Smooth muscle cell of the brain vasculature (primary cell): ENCODE results near the gene PCDHGB6.
"Not testable (repeated sequence)": the region's sequence is repeated elsewhere in the genome, so short reads cannot be mapped to it uniquely, and the experiment has no call there.

Experiments
- DNase-seq: peaks from one replicate; pipeline ENCODE4 v3.0.0-alpha.2; 2012; ENCODE audit warnings: low read depth, low spot score

Gene PCDHGB6

DNA sequence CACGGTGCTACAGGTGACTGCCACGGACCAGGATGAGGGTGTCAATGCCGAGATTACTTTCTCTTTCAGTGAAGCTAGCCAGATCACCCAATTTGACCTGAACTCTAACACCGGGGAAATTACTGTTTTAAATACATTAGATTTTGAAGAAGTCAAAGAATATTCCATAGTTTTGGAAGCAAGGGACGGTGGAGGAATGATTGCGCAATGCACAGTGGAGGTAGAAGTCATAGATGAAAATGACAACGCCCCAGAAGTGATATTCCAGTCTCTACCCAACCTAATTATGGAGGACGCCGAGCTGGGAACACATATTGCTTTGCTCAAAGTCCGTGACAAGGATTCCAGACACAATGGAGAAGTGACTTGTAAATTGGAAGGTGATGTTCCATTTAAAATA, 19.2 kb upstream of the PCDHGB6 start:
- DNase-seq = no peak

DNA sequence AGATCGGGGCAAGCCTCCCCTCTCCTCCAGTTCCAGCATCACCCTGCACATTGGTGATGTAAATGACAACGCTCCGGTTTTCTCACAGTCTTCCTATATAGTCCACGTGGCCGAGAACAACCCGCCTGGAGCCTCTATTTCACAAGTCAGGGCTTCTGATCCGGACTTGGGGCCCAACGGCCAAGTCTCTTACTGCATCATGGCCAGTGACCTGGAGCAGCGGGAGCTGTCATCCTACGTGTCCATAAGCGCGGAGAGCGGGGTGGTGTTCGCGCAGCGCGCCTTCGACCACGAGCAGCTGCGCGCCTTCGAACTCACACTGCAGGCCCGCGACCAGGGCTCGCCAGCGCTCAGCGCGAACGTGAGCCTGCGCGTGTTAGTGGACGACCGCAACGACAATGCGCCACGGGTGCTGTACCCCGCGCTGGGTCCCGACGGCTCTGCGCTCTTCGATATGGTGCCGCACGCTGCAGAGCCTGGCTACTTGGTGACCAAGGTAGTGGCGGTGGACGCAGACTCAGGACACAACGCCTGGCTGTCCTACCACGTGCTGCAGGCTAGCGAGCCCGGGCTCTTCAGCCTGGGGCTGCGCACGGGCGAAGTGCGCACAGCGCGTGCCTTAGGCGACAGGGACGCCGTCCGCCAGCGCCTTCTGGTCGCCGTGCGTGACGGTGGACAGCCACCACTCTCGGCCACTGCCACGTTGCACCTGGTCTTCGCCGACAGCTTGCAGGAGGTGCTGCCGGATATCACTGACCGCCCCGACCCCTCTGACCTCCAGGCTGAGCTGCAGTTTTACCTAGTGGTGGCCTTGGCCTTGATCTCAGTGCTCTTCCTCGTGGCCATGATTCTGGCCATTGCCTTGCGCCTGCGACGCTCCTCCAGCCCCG, 18.4 kb upstream of the PCDHGB6 start:
- DNase-seq = no peak

DNA sequence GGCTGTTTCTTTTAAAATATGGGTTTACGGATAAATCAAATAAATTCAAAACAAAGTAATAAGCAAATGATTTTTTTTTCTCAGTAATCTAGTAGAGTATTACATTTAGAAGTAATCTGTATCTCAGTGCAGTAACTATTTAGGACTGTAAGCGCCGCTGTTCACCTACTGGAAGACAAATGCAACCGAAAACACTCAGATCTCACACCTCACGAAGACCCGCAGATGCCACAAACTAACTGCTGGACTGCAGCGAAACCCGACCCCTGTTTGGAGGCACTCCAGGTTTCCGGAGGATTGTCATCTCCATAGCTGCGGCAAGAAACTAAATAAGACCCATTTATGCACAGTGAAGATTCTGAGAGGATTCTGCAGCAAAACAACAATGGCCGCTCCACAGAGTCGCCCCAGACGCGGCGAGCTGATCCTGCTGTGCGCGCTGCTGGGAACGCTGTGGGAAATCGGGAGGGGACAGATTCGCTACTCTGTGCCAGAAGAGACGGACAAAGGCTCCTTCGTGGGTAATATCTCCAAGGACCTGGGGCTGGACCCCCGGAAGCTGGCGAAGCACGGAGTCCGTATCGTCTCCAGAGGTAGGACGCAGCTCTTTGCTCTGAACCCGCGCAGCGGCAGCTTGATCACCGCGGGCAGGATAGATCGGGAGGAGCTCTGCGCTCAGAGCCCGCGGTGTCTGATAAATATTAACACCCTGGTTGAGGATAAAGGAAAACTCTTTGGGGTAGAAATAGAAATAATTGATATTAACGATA, 15.2 kb upstream of the PCDHGB6 start, which contains the start of gene PCDHGA8:
PCDHGA8 (plus strand) TSS at position 205 of the 770 bp plus-strand sequence; CDS start at position 386, 181 bp downstream.
- no peak for DNase-seq

DNA sequence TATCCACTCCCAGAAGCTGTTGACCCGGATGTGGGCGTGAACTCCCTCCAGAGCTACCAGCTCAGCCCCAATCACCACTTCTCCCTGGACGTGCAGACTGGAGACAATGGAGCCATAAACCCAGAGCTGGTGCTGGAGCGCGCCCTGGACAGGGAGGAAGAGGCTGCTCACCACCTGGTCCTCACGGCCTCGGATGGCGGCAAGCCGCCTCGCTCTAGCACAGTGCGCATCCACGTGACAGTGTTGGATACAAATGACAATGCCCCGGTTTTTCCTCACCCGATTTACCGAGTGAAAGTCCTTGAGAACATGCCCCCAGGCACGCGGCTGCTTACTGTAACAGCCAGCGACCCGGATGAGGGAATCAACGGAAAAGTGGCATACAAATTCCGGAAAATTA, 14.6 kb upstream of the PCDHGB6 start:
- DNase-seq = no peak

DNA sequence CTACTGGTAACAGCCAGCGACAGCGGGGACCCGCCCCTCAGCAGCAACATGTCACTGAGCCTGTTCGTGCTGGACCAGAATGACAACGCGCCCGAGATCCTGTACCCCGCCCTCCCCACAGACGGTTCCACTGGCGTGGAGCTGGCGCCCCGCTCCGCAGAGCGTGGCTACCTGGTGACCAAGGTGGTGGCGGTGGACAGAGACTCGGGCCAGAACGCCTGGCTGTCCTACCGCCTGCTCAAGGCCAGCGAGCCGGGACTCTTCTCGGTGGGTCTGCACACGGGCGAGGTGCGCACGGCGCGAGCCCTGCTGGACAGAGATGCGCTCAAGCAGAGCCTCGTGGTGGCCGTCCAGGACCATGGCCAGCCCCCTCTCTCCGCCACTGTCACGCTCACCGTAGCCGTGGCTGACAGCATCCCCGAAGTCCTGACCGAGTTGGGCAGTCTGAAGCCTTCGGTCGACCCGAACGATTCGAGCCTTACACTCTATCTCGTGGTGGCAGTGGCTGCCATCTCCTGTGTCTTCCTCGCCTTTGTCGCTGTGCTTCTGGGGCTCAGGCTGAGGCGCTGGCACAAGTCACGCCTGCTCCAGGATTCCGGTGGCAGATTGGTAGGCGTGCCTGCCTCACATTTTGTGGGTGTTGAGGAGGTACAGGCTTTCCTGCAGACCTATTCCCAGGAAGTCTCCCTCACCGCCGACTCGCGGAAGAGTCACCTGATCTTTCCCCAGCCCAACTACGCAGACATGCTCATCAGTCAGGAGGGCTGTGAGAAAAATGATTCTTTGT, 13.2 kb upstream of the PCDHGB6 start:
- DNase-seq = not testable (repeated sequence)

DNA sequence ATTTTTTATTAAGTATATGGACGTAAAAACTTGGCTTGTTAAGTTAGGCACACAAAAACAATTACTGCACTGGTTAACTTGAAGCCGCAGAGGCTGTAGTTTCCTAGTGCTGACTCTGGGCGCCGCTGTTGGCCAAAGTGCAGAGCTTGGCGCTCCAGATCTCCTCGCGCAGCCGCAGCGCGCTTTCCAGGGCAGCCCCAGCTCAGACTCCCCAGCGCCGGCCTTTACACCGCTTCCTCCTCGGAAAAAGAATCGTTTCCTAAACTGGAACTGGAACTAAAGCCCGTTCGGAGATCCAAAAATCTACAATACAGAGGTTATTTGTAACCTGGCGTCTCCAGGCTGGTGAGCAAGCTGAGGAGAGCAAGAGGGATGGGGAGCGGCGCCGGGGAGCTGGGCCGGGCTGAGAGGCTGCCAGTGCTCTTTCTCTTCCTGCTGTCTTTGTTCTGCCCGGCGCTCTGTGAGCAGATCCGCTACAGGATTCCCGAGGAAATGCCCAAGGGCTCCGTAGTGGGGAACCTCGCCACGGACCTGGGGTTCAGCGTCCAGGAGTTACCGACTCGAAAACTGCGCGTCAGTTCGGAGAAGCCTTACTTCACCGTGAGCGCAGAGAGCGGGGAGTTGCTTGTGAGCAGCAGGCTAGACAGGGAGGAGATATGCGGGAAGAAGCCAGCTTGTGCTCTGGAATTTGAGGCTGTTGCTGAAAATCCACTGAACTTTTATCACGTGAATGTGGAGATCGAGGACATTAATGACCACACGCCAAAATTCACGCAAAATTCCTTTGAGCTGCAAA, 9.9 kb upstream of the PCDHGB6 start, which contains the start of gene PCDHGB5:
PCDHGB5 (plus strand) TSS at position 192 of the 796 bp plus-strand sequence; CDS start at position 373, 181 bp downstream.
- DNase-seq = not testable (repeated sequence)

DNA sequence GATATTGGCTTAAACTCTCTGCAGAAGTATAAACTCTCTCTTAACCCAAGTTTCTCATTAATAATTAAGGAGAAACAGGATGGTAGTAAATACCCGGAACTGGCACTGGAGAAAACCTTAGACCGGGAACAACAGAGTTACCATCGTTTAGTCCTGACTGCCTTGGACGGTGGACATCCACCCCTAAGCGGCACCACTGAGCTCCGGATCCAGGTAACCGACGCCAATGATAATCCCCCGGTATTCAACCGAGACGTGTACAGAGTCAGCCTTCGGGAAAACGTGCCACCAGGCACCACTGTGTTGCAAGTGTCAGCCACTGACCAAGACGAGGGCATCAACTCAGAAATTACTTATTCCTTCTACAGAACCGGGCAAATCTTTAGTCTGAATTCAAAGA, 9.2 kb upstream of the PCDHGB6 start:
- DNase-seq = no peak

DNA sequence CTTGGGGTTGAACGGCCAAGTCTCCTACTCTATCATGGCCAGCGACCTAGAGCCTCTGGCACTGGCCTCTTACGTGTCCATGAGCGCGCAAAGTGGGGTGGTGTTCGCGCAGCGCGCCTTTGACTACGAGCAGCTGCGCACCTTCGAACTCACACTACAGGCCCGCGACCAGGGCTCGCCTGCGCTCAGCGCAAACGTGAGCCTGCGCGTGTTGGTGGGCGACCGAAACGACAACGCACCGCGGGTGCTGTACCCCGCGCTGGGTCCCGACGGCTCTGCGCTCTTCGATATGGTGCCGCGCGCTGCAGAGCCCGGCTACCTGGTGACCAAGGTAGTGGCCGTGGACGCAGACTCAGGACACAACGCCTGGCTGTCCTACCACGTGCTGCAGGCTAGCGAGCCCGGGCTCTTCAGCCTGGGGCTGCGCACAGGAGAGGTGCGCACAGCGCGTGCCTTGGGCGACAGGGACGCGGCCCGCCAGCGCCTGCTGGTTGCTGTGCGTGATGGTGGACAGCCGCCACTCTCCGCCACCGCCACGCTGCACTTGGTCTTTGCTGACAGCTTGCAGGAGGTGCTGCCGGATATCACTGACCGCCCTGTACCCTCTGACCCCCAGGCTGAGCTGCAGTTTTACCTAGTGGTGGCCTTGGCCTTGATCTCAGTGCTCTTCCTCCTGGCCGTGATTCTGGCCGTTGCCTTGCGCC, 8.1 kb upstream of the PCDHGB6 start:
- DNase-seq = no peak

DNA sequence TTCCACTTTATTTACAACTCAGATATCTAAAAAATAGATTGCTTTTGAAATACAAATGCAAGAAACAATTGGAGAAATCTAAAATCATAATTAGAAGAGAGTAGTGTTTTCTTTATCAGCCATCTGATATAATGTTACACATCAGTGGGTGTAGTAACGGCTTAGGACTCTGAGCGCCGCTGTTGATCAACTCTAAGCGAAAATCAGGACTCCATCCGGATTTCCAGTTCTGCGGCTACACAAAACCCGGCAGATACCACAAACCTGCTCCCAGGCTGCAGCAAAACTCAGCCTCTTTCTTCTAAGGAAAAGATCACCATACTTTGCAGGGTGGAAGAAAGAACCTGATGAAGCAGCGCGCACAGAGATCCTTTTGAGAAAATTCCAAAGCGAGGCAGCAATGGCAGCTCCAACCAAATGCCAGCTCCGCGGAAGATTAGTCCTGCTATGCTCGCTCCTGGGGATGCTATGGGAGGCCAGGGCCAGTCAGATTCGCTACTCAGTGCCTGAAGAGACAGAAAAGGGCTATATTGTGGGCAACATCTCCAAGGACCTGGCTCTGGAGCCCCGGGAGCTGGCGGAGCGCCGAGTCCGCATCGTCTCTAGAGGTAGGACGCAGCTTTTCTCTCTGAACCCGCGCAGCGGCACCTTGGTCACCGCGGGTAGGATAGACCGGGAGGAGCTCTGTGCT, 5.1 kb upstream of the PCDHGB6 start, which contains the start of gene PCDHGA9:
PCDHGA9 (plus strand) TSS at position 226 of the 691 bp plus-strand sequence; CDS start at position 401, 175 bp downstream.
- no peak for DNase-seq

DNA sequence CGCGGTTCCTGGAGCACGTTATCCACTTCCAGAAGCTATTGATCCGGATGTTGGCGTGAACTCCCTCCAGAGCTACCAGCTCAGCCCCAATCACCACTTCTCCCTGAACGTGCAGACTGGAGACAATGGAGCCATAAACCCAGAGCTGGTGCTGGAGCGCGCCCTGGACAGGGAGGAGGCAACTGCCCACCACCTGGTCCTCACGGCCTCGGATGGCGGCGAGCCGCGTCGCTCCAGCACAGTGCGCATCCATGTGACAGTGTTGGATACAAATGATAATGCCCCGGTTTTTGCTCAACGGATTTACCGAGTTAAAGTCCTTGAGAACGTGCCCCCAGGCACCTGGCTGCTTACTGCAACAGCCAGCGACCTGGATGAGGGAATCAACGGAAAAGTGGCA, 4.4 kb upstream of the PCDHGB6 start:
- no peak for DNase-seq

DNA sequence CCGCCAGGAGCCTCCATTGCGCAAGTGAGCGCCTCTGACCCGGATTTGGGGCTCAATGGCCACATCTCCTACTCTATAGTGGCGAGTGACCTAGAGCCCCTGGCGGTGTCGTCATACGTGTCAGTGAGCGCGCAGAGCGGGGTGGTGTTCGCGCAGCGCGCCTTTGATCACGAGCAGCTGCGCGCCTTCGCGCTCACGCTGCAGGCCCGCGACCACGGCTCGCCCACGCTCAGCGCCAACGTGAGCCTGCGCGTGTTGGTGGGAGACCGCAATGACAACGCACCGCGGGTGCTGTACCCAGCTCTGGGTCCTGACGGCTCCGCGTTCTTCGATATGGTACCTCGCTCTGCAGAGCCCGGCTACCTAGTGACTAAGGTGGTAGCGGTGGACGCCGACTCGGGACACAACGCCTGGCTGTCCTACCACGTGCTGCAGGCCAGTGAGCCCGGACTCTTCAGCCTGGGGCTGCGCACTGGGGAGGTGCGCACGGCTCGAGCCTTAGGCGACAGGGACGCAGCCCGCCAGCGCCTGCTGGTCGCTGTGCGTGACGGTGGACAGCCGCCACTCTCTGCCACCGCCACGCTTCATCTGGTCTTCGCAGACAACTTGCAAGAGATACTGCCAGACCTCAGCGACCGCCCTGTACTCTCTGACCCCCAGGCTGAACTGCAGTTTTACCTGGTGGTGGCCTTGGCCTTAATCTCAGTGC, 1.9 kb downstream of the PCDHGB6 start:
- DNase-seq = no peak

DNA sequence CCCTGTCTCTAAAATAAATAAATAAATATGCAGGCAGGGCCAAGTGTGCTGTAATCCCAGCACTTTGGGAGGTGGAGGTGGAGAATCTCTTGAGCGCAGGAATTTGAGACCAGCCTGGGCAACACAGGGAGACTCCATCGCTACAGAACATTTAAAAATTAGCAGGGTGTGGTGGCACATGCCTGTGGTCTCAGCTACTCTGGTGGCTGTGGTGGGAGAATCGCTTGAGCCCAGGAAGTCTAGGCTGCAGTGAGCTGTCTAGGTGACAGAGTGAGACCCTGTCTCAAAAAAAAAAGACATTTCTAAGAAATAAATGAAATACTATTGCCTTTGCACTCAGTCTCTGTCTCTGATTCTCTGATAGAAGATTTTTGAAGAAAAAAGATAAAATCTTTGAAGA, 3.8 kb downstream of the PCDHGB6 start:
- no peak for DNase-seq

DNA sequence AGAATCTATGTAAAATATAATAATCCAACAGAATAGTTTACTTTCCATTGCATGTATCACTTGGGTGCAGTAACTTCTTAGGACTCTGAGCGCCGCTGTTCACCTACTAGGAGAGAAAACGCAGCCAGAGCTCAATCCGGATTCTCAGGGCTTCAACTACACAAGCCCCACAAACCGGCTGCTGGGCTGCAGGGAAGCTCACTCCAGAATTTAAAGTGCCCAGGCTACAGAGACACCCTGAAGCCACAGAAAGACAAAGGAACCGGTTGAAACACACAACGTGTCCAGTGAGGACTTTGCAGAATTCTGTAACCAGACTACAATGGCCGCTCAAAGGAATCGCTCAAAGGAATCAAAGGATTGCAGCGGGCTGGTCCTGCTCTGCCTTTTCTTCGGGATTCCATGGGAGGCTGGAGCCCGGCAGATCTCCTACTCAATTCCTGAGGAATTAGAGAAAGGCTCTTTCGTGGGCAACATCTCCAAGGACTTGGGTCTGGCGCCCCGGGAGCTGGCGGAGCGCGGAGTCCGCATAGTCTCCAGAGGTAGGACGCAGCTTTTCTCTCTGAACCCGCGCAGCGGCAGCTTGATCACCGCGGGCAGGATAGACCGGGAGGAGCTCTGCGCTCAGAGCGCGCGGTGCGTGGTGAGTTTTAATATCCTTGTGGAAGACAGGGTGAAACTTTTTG, 5.2 kb downstream of the PCDHGB6 start, which contains the start of gene PCDHGA10:
PCDHGA10 (plus strand) TSS at position 134 of the 686 bp plus-strand sequence; CDS start at position 323, 189 bp downstream.
- DNase-seq = no peak

DNA sequence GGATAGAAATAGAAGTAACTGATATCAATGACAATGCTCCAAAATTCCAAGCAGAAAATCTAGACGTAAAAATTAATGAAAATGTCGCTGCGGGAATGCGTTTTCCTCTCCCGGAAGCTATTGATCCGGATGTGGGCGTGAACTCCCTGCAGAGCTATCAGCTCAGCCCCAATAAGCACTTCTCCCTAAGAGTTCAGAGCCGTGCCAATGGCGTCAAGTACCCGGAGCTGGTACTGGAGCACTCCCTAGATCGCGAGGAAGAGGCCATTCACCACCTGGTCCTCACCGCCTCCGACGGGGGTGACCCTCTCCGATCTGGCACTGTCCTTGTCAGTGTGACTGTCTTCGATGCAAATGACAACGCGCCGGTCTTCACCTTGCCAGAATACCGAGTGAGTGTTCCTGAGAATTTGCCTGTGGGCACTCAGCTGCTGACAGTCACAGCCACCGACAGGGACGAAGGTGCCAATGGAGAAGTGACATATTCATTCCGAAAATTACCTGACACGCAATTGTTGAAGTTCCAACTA, 5.8 kb downstream of the PCDHGB6 start:
- DNase-seq = no peak

DNA sequence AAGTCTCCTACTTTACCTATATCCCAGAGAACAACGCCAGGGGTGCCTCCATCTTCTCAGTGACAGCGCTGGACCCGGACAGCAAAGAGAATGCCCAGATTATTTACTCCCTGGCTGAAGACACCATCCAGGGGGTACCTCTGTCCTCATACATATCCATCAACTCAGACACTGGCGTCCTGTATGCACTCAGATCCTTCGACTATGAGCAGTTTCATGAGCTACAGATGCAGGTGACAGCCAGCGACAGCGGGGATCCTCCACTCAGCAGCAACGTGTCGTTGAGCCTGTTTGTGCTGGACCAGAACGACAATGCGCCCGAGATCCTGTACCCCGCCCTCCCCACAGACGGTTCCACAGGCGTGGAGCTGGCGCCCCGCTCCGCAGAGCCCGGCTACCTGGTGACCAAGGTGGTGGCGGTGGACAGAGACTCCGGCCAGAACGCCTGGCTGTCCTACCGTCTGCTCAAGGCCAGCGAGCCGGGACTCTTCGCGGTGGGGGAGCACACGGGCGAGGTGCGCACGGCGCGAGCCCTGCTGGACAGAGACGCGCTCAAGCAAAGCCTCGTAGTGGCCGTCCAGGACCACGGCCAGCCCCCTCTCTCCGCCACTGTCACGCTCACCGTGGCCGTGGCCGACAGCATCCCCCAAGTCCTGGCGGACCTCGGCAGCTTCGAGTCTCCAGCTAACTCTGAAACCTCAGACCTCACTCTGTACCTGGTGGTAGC, 6.9 kb downstream of the PCDHGB6 start:
- DNase-seq = not testable (repeated sequence)

DNA sequence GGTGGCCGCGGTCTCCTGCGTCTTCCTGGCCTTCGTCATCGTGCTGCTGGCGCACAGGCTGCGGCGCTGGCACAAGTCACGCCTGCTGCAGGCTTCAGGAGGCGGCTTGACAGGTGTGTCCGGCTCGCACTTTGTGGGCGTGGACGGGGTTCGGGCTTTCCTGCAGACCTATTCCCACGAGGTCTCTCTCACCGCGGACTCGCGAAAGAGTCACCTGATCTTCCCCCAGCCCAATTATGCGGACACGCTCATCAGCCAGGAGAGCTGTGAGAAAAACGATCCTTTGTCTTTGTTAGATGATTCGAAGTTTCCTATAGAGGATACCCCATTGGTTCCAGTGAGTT, 7.4 kb downstream of the PCDHGB6 start:
- not testable (repeated sequence) for DNase-seq

DNA sequence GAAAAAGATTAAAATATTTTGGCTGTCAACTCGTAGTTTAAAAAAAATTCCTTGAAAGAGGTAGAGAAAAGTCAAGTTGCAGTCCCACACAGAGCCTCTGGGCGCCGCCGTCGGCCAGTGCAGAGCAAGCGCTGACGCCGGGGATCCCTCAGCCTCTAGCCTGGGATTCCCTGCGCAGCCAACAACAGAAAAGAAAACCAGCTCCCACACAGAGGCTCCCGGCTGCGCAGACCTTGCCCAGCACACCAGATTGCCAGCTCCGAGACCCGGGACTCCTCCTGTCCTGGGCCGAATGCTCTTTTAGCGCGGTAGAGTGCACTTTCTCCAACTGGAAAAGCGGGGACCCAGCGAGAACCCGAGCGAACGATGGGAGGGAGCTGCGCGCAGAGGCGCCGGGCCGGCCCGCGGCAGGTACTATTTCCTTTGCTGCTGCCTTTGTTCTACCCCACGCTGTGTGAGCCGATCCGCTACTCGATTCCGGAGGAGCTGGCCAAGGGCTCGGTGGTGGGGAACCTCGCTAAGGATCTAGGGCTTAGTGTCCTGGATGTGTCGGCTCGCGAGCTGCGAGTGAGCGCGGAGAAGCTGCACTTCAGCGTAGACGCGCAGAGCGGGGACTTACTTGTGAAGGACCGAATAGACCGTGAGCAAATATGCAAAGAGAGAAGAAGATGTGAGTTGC, 9.8 kb downstream of the PCDHGB6 start, which contains the start of gene PCDHGB7:
PCDHGB7 (plus strand) TSS at position 184 of the 679 bp plus-strand sequence; CDS start at position 367, 183 bp downstream.
- not testable (repeated sequence) for DNase-seq
